ENCODE results near the gene TMPRSS7.

Gene TMPRSS7

GRCh38 chr3:112101916-112102315 lies 67.4 kb downstream of the TMPRSS7 start:
- no peaks in the 10 kb centered on the region for H3K27me3 ChIP-seq (ENCODE audit: insufficient read depth, low read length)
- H3K9ac ChIP-seq (ENCODE audit: low read depth, low read length), result no peak overlapping the region
- WGBS, result 87% methylated on average over 2 of the region's 2 CpGs
- H3K4me3 ChIP-seq (ENCODE audit: low read length), result no peak overlapping the region
- no peak overlapping the region for H3K27ac ChIP-seq (ENCODE audit: low read depth, low read length)
- H3K36me3 ChIP-seq (ENCODE audit: insufficient read depth, low read length), result peaks cover 17% of the 10 kb centered on the region
- no peaks in the 10 kb centered on the region for H3K9me3 ChIP-seq (ENCODE audit: insufficient read depth, low read depth, low read length)
- H3K4me1 ChIP-seq (ENCODE audit: insufficient read depth, low read length), result peaks cover 8% of the 10 kb centered on the region; the same call in 1 of the 2 replicates

- WGBS, result 99% methylated on average over 2 of the region's 2 CpGs
These were observed 70.2 kb downstream of the TMPRSS7 start for GRCh38 chr3:112104774-112105173.

DNA sequence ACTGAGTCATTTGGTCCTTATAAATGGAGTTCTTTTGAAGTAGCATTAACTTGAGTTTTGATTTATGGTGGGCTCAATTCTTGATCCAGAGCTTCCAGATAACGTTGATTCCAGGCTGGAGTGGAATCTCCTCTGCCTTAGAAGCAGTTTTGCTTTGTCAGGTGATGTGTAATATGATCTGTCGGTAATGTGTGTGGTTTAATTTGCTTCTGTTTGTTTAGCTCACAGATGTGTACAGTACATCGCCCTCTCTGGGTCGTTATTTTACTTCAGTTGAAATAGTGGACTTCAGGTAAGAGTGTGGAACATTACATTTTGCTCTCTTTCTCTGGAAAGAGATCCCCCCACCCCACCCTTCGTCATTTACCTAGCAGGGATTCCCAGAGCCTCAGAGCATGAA lies 74.8 kb downstream of the TMPRSS7 start:
- Histone ChIP-seq H3K4me3 (ENCODE audit: low read length) (no peak overlapping the region), H3K9me3 (ENCODE audit: insufficient read depth, low read depth, low read length) (no peaks in the 10 kb centered on the region), H3K27me3 (ENCODE audit: insufficient read depth, low read length) (no peaks in the 10 kb centered on the region), H3K4me1 (ENCODE audit: insufficient read depth, low read length) (no peaks in the 10 kb centered on the region), H3K9ac (ENCODE audit: low read depth, low read length) (no peak overlapping the region), H3K27ac (ENCODE audit: low read depth, low read length) (no peak overlapping the region), H3K36me3 (ENCODE audit: insufficient read depth, low read length) (peaks cover 40% of the 10 kb centered on the region)
- WGBS, result 92% methylated on average over 5 of the region's 5 CpGs

More at GRCh38 chr3:112104774-112105173, 70.2 kb downstream of the TMPRSS7 start:
- no peak overlapping the region for H3K4me3 ChIP-seq (ENCODE audit: low read length)
- H3K4me1 ChIP-seq (ENCODE audit: insufficient read depth, low read length), result peaks cover 8% of the 10 kb centered on the region; the same call in 1 of the 2 replicates
- no peak overlapping the region for H3K27ac ChIP-seq (ENCODE audit: low read depth, low read length)
- H3K9ac ChIP-seq (ENCODE audit: low read depth, low read length), result no peak overlapping the region
- peaks cover 24% of the 10 kb centered on the region for H3K36me3 ChIP-seq (ENCODE audit: insufficient read depth, low read length)
- H3K9me3 ChIP-seq (ENCODE audit: insufficient read depth, low read depth, low read length), result no peaks in the 10 kb centered on the region
- no peaks in the 10 kb centered on the region for H3K27me3 ChIP-seq (ENCODE audit: insufficient read depth, low read length)

DNA sequence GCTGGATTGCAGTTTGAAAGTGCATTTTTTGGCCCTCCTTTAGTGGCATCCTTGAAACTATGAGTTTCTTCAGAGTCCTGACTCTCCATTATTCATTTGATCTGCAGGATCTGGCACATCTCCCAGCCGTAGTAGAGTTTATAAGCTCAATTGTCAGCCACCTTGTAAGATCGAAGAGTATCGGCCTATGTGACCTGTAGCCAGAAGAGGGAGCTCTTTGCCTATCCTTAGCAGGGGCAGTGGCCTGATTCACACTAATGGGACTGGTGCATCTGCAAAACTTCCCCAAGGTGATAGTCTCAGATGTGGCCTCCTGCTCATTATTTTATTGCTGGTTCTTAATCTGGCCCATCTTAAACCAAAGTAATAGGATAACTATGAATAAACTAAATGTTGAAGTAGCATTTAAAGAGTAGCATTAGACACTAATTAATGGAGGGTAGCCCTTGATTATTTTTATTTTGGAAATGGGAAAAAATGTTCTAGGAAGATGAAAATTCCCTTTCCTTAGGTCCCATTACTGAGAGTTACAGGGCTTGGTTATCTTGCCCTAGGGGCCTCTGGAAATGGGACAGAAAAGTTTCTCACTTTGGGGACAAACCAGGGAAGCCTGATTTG lies 77.4 kb downstream of the TMPRSS7 start:
- no peak overlapping the region for H3K4me3 ChIP-seq (ENCODE audit: low read length)
- no peaks in the 10 kb centered on the region for H3K4me1 ChIP-seq (ENCODE audit: insufficient read depth, low read length)
- no peaks in the 10 kb centered on the region for H3K9me3 ChIP-seq (ENCODE audit: insufficient read depth, low read depth, low read length)
- peaks cover 24% of the 10 kb centered on the region for H3K36me3 ChIP-seq (ENCODE audit: insufficient read depth, low read length)
- H3K27me3 ChIP-seq (ENCODE audit: insufficient read depth, low read length), result no peaks in the 10 kb centered on the region
- no peak overlapping the region for H3K9ac ChIP-seq (ENCODE audit: low read depth, low read length)
- no peak overlapping the region for H3K27ac ChIP-seq (ENCODE audit: low read depth, low read length)
- WGBS, result 32% methylated on average over 3 of the region's 3 CpGs

GRCh38 chr3:112114576-112115160 lies 80.1 kb downstream of the TMPRSS7 start:
- Histone ChIP-seq H3K9ac (ENCODE audit: low read depth, low read length) (no peak overlapping the region), H3K4me1 (ENCODE audit: insufficient read depth, low read length) (peaks cover 4% of the 10 kb centered on the region; the same call in 1 of the 2 replicates)

DNA sequence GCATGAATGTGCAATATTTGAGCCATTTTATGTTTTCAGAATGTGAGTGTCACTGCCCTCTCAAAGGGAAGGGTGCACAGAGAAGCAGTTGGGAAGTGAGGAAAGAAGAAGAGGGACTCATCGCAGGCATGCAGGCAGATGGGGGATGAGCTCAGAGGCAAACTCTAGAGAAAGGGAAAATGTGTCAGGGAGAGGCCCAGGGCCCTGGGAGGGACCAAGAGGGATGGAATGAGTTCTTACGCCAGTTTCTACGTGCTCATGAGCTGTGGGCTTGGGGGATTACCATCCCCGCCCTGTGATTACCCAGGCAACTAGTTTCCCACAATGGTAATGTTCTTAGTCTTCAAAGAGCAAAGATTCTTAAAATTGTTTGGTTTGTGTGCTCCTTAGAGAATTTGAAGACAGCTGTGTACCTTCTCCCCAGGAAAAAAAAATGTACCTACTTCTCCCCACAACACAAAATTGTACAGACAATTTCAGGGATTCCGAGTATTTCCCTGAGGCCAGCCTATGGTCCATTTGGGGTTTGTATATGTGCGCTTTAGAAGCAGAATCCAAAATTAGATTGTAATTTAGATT lies 80.7 kb downstream of the TMPRSS7 start:
- Histone ChIP-seq H3K4me1 (ENCODE audit: insufficient read depth, low read length) (peaks cover 9% of the 10 kb centered on the region; the same call in 1 of the 2 replicates), H3K27ac (ENCODE audit: low read depth, low read length) (no peak overlapping the region)

More at GRCh38 chr3:112114576-112115160, 80.1 kb downstream of the TMPRSS7 start:
- Histone ChIP-seq H3K4me3 (ENCODE audit: low read length) (no peak overlapping the region), H3K9me3 (ENCODE audit: insufficient read depth, low read depth, low read length) (no peaks in the 10 kb centered on the region), H3K27ac (ENCODE audit: low read depth, low read length) (no peak overlapping the region), H3K36me3 (ENCODE audit: insufficient read depth, low read length) (peaks cover 23% of the 10 kb centered on the region), H3K27me3 (ENCODE audit: insufficient read depth, low read length) (no peaks in the 10 kb centered on the region)
- WGBS, result 94% methylated on average over 6 of the region's 6 CpGs

DNA sequence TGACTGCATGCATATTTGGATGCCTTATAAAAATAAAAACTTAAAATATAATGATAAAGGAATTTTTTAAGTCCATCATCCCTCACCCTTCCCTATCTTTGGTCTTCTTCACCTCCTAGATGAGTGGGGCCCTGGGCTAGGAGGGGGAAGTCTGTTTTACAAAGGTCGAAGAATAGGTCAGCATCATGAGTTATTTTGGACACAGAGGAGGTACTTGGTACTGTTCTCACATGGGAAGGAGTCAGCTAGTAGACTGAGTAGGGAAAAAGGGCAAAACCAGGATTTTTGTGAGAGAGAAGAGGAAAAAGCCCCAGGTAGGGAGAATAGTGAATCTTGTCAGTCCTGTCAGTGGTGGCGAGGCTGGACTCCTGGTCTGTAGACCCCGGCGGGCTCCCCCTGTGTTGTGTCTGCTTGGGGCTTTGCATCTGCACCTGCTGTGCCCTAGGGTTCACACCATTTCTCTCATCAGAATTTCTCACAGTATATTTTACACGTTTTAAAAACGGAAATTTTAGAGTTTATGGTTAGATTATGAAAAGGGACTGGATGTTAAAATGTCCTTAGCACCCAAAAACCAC lies 81.4 kb downstream of the TMPRSS7 start:
- 94% methylated on average over 4 of the region's 6 CpGs for WGBS
- no peak overlapping the region for H3K27ac ChIP-seq (ENCODE audit: low read depth, low read length)
- no peak overlapping the region for H3K9ac ChIP-seq (ENCODE audit: low read depth, low read length)
- no peaks in the 10 kb centered on the region for H3K27me3 ChIP-seq (ENCODE audit: insufficient read depth, low read length)
- H3K4me1 ChIP-seq (ENCODE audit: insufficient read depth, low read length), result peaks cover 9% of the 10 kb centered on the region; the same call in 1 of the 2 replicates
- H3K4me3 ChIP-seq (ENCODE audit: low read length), result no peak overlapping the region
- H3K9me3 ChIP-seq (ENCODE audit: insufficient read depth, low read depth, low read length), result no peaks in the 10 kb centered on the region
- peaks cover 16% of the 10 kb centered on the region for H3K36me3 ChIP-seq (ENCODE audit: insufficient read depth, low read length)

More for the DNA sequence above, 80.7 kb downstream of the TMPRSS7 start:
- no peaks in the 10 kb centered on the region for H3K9me3 ChIP-seq (ENCODE audit: insufficient read depth, low read depth, low read length)
- H3K36me3 ChIP-seq (ENCODE audit: insufficient read depth, low read length), result peaks cover 20% of the 10 kb centered on the region
- WGBS, result 92% methylated on average over 6 of the region's 6 CpGs
- no peaks in the 10 kb centered on the region for H3K27me3 ChIP-seq (ENCODE audit: insufficient read depth, low read length)
- H3K4me3 ChIP-seq (ENCODE audit: low read length), result no peak overlapping the region
- no peak overlapping the region for H3K9ac ChIP-seq (ENCODE audit: low read depth, low read length)

GRCh38 chr3:112116748-112117186 lies 82.2 kb downstream of the TMPRSS7 start:
- Histone ChIP-seq H3K27ac (ENCODE audit: low read depth, low read length) (no peak overlapping the region), H3K4me3 (ENCODE audit: low read length) (no peak overlapping the region), H3K4me1 (ENCODE audit: insufficient read depth, low read length) (peaks cover 9% of the 10 kb centered on the region; the same call in 1 of the 2 replicates), H3K36me3 (ENCODE audit: insufficient read depth, low read length) (peaks cover 16% of the 10 kb centered on the region), H3K9me3 (ENCODE audit: insufficient read depth, low read depth, low read length) (no peaks in the 10 kb centered on the region), H3K27me3 (ENCODE audit: insufficient read depth, low read length) (no peaks in the 10 kb centered on the region), H3K9ac (ENCODE audit: low read depth, low read length) (no peak overlapping the region)
- 95% methylated on average over 13 of the region's 13 CpGs for WGBS

GRCh38 chr3:112117415-112117814 lies 82.9 kb downstream of the TMPRSS7 start:
- Histone ChIP-seq H3K4me3 (ENCODE audit: low read length) (no peak overlapping the region), H3K4me1 (ENCODE audit: insufficient read depth, low read length) (peaks cover 9% of the 10 kb centered on the region; the same call in 1 of the 2 replicates), H3K9ac (ENCODE audit: low read depth, low read length) (no peak overlapping the region), H3K27me3 (ENCODE audit: insufficient read depth, low read length) (no peaks in the 10 kb centered on the region), H3K36me3 (ENCODE audit: insufficient read depth, low read length) (peaks cover 16% of the 10 kb centered on the region), H3K27ac (ENCODE audit: low read depth, low read length) (no peak overlapping the region), H3K9me3 (ENCODE audit: insufficient read depth, low read depth, low read length) (no peaks in the 10 kb centered on the region)
- WGBS, result 100% methylated on average over 1 of the region's 1 CpG

GRCh38 chr3:112117841-112118571 lies 83.5 kb downstream of the TMPRSS7 start:
- Histone ChIP-seq H3K36me3 (ENCODE audit: insufficient read depth, low read length) (peaks cover 14% of the 10 kb centered on the region), H3K27ac (ENCODE audit: low read depth, low read length) (no peak overlapping the region), H3K9ac (ENCODE audit: low read depth, low read length) (no peak overlapping the region), H3K4me3 (ENCODE audit: low read length) (no peak overlapping the region), H3K27me3 (ENCODE audit: insufficient read depth, low read length) (no peaks in the 10 kb centered on the region), H3K9me3 (ENCODE audit: insufficient read depth, low read depth, low read length) (no peaks in the 10 kb centered on the region), H3K4me1 (ENCODE audit: insufficient read depth, low read length) (peaks cover 9% of the 10 kb centered on the region; the same call in 1 of the 2 replicates)
- WGBS, result 92% methylated on average over 4 of the region's 4 CpGs

All from HUES64 (cell line).